Measurements from ENCODE around the gene PKNOX2.

PKNOX2 gene

GRCh38 chr11:125157118-125157733, 7.3 kb upstream of the PKNOX2 start:
- no peak for TF ChIP-seq CTCF (IDR thresholded peaks at IDR 0.05; ENCODE audit: control insufficient read depth, insufficient read depth, low read depth, low read length, missing control alignments)
- no peak for DNase-seq (ENCODE audit: low read depth)
- no peak overlapping the region for H3K4me3 ChIP-seq (ENCODE audit: control insufficient read depth, low read depth, low read length)

- DNase-seq (ENCODE audit: low read depth) = no peak
- no peak overlapping the region for H3K4me3 ChIP-seq (ENCODE audit: control insufficient read depth, low read depth, low read length)
- no peak for TF ChIP-seq CTCF (IDR thresholded peaks at IDR 0.05; ENCODE audit: control insufficient read depth, insufficient read depth, low read depth, low read length, missing control alignments)
Observed at GRCh38 chr11:125157953-125158680, 6.4 kb upstream of the PKNOX2 start.

GRCh38 chr11:125162743-125163142, 1.8 kb upstream of the PKNOX2 start:
- DNase-seq (ENCODE audit: low read depth) = no peak
- no peak overlapping the region for H3K4me3 ChIP-seq (ENCODE audit: control insufficient read depth, low read depth, low read length)
- TF ChIP-seq CTCF (IDR thresholded peaks at IDR 0.05; ENCODE audit: control insufficient read depth, insufficient read depth, low read depth, low read length, missing control alignments) = no peak

- H3K4me3 ChIP-seq (ENCODE audit: control insufficient read depth, low read depth, low read length) = no peak overlapping the region
- TF ChIP-seq CTCF (IDR thresholded peaks at IDR 0.05; ENCODE audit: control insufficient read depth, insufficient read depth, low read depth, low read length, missing control alignments) = no peak
- no peak for DNase-seq (ENCODE audit: low read depth)
Observed at GRCh38 chr11:125163431-125164063, 1.0 kb upstream of the PKNOX2 start.

GRCh38 chr11:125164091-125164421, 495 bp upstream of the PKNOX2 start:
- no peak for TF ChIP-seq CTCF (IDR thresholded peaks at IDR 0.05; ENCODE audit: control insufficient read depth, insufficient read depth, low read depth, low read length, missing control alignments)

GRCh38 chr11:125165111-125165842, 726 bp downstream of the PKNOX2 start:
- H3K4me3 ChIP-seq (ENCODE audit: control insufficient read depth, low read depth, low read length) = peak overlapping the region; percentile 35
- DNase-seq (ENCODE audit: low read depth) = no peak
- TF ChIP-seq CTCF (IDR thresholded peaks at IDR 0.05; ENCODE audit: control insufficient read depth, insufficient read depth, low read depth, low read length, missing control alignments) = no peak

More at GRCh38 chr11:125164091-125164421, 495 bp upstream of the PKNOX2 start:
- no peak overlapping the region for H3K4me3 ChIP-seq (ENCODE audit: control insufficient read depth, low read depth, low read length)
- DNase-seq (ENCODE audit: low read depth) = no peak
